ENCODE measurements around the gene MTUS2.

MTUS2 gene

DNA sequence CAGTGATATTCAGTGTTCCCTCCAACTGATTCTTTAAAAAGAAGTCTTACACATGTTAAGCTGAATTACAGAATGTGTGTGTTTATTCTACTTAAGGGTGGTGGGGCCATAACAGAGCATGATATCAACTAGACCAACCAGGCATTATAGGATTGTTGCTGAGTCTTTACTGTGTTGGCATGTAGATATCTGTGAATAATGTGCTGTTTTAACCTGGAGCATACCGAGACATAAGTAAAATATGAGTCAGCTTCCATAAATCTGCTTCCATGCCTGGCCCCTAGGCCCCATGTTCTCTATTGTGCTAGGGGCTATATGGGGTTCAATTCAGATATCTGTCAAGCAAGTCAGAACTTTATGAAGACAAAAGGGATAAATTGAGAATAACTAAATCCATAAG, 295.7 kb downstream of the MTUS2 start:
- no peak for DNase-seq

DNA sequence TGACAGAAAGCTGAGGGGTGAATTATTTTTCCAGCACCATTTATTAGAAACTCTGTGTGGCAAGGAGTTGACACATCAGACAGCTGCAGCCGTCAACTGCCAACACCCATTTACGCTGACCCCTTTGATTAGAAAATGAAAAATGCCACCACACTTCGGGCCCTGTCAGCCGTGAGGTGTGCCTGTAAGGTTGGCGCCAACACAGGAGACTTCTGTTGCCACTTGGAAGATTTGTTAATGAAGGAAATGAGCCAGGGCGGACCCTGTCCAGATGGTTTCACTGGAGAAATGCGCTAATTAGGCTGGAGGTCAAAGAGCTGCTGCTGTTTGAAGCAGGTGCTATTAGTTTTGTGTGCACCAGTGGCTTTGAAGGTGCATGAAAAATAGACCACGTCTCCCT, 297.5 kb downstream of the MTUS2 start:
- no peak for DNase-seq

DNA sequence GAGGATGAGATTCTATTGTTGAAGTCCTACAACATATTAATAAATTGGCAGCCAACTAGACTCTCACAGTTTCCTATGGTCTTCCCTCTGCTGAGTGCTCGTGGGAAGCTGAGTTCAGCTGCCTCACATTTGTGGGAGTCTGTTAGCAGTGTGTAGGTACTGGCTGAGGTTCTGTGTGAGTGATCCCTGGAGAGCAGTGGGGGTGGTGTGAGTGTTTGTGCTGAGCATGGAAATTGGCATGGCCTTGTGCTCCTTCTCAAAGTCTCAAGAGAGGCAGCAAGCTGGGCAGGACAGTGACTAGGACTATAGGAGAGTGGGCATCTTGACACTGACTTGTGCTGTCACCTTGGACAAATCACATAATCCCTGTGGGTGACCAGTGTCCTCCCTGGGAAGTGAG, 298.3 kb downstream of the MTUS2 start:
- no peak for DNase-seq

DNA sequence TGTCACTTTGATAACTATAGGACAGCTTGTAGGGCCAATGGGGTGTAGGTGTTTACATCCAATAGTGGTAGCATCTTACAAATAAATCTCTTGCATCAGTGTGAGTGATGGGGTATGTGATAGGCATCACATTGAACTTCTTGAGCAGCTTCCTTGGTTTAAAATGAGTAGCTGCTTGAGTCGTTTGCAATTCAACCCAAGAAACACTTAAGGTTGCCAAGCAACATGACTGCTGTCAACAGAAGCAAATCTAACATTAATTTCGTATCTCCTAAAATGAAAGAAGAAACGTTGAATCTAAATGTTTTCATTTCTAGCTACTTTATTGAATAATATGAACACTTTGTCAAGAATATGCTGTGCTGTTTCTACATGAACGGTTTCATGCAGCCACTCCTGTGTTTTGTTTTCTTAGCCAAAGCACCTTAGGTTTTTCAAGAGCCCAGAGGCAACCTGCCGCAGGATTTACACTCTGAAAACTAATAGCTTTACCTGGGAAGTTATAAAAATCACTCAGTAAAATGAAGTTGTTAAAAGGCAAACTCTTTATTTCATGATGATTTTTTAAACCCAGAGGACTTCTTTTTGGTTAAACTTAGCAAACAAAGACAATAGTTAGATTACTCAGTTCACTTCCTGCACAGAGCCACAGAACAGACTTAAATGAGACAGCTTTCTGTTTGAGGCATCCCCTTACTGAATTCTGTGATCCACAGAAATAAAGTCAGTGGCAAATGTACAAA, 305.2 kb downstream of the MTUS2 start:
- DNase-seq: no peak

DNA sequence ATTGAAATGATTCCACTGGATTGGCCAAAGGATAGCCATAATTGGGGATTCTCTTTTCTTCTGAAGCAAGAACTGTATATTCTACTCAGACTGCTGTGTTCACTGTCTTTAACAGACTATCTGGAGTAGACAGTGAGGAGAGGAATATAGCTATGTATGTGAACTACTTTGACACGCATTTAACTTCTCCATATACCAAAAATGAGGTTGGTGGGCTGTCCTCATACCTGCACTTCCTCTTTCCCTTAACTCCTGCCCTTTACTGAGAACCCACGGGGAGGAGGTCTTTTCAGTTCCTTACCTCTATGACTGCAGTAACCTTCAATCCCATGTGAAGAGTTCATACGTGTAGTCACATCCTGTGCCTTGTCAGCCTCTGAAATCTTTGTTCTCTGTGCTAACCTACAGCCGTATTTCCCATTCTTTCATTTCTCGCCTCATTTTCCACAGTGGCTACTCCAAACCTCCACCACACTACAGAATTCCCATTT, 305.8 kb downstream of the MTUS2 start:
- no peak for DNase-seq

DNA sequence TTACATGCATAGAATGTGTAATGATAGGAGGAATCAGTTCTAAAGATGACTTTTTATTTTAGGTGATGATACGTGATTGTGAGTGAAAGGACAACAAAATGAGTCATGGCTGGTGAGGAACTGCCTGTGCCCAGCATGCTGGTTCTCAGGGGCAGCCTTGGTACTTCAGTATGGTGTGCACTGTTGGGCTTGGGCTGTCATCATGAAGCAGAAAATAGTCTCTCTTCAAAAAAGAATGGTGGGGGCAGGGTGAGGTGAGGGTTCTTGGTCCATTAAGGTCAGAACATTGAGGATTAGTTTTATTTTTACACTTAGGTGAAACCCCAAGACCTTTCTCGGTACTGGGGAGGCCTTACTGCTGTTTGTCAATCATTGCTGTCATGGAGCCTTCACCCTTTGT, 309.5 kb downstream of the MTUS2 start:
- no peak for DNase-seq

DNA sequence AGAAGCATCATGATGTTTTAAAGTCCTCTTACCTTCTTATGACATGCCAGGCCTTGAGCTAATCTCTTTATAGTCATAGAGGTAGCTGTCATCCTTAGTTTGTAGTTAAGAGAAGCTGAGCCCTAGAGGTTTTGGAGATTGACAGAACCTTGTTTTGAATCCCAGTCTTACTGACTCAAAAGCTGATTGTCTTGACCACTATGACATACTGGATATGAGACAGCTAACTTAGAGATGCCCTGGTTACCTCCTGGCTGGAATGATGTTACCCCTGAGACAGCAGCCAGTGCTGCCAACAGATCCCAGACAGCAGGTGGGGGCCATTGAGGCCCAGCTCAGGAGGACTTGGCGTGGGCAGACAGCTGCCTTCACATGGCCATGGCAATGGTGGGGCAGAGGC, 311.0 kb downstream of the MTUS2 start:
- no peak for DNase-seq

DNA sequence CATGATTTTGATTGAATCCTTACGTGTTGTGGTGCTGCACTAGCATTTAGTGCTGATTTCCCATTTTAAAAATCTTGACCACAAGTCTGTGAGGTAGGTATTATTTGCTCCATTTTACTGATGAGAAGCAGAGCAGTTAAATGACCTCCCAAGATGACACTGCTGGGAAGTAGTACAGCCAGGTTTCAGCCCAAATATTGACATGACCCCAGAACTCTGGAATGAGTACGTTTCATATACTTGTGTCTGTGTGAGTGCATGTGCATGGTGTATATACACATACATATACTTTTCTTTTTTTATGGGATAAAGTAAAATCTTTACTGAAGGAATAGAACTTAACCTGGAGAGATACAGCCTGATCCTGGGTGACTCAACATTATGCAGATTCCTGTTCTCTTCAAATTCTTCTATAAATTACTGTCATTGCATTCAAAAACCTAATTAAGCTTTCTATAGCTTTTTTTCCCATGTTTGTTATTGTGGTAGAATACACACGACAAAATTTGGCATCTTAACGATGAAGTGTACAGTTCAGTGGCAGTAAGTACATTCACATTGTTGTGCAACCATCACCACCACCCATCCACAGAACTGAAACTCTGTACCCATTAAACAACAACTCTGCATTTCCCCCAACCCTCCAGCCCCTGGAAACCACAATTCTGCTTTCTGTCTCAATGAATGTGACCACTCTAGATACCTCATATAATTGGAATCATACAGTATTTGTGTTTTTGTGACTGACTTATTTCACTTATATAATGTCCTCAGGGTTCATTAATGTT, 311.9 kb downstream of the MTUS2 start:
- DNase-seq: no peak

DNA sequence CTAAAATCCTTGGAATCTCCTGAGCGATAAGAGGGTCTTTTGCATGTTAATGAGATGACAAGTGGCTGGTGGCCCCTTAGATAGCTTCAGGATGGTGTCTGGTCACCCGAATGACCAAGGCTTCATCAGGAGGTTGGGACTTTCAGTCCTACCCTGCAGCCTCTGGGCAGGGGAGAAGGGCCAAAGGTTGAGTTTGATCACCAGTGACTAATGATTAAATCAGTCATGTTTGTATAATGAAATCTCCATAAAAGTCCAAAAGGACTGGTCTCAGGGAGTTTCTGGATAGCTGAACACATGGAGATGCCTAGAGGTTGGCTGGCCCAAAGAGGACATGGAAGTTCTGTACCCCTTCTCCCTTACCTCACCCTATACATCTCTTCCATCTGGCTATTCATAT, 316.2 kb downstream of the MTUS2 start:
- DNase-seq: no peak

DNA sequence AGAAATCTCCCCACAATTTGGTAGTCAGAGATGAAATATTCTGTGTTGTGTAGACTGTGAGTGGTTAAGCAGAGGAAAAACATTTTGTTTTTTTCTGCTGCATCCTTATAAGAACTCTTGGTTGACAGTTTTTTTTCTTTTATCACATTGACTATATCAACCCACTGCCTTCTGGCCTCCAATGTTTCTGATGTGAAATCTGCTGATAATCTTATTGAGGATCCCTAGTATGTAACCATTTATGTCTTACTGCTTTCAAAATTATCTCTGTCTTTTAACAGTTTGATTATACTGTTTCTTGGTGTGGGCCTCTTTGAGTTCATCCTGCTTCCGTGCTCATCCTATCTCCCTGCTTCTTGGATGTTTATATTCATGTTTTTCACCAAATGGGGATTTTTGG, 316.9 kb downstream of the MTUS2 start:
- DNase-seq: no peak

DNA sequence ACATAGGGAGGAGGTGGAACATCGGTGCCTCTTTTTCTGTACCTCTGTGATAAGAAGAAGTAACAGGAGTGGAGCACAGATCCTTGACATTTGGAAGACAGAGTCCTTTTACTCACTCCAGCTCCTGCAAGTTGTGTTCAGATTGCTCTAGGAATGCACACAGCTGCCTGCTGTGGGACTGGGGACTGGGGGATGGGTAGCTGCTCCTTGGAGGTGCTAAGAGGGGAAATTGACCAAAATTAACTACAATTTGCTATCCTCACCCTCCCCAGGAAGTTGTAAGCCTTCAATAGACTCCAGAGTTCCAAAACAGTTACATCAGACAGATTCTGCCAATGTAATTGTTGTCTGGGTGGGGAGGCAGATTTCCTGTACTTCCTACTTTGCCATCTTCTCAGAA, 317.9 kb downstream of the MTUS2 start:
- no peak for DNase-seq

DNA sequence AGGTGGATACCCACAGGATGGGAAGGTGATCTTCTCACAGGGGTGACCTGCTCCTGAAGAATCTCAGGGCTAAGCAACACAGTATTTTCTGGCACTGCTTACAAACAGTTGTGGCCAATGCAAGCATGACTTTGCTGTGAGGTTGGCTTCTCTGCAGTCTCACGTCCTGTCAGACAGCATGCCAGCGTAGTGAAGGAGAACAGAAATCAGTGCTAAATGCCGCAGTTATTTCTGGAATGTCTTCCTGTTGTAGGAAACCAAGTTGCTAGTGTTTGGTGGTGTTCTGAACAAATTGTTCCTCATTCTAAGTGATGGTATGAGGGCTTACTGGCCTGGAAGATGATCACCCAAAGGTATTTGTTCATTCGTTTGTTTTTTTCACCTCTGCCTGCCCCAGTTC, 320.1 kb downstream of the MTUS2 start:
- no peak for DNase-seq

DNA sequence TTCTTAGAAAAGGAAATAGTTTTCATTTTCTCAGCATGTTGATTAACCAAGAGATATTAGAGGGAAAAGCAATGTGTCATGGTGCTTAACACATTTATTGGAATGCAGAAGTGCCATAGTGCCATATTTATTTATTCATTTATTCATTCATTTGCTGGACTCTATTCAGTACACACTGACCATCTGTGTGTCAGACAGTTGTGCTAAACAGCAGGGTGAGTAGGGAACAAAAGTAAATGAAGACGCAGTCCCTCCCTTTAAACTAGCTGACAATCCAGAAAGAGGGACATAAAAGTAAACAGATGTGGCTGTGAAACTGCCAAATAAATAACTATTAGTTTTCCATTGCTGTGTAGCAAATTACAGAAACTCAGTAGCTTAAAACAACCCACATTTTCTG, 323.7 kb downstream of the MTUS2 start:
- no peak for DNase-seq

DNA sequence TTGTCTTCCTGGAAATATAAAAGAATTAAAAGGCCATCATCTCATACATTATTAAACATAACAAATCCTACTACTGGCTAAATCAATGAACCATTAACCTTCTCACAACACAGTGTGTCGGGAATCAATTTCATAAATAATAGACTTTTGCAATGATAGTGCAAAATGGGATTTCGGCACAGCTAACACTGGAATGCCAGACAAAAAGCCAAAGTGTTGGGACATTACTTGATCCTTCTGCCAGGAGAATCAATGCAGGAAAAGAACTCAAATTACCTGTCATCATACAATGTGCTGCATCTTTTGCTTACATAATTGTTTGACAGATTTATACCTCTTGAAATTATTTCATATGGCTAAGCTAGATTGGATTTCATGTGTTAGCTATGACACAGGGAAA, 334.3 kb downstream of the MTUS2 start:
- DNase-seq: no peak

DNA sequence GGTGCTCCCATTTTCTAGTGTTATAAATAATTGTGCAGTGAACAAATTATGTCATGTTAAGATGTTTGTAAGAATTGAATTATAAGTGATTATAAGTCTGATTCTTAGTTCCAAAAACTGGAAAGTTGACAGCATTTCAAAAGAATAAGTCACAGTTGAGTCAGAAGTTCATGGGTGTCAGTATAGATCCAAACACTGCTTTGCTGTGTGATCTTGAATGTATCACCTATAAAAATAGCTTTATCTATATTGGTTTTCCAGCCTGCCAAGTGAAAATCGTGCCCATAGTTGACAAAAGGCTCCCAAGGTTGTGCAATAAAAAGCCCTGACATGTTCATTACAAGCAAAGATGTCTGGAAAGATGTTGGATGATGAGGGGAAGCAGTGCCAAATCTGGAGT, 336.0 kb downstream of the MTUS2 start:
- no peak for DNase-seq

DNA sequence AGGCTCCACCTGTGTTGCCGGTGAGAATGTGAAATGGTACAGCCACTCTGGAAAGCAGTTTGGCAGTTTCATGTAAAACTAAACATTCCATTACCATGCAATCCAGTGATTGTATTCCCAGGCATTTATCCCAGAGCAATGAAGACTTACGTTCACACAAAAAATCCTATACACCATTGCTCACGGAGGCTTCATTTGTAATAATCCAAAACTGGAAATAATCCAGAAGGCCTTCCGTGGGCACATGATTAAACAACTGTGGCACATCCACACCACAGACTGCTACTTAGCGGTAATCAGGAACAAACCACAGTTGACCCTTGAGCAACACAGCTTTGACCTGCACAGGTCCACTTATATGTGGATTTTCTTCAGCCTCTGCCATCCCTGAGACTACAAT, 339.7 kb downstream of the MTUS2 start:
- no peak for DNase-seq

DNA sequence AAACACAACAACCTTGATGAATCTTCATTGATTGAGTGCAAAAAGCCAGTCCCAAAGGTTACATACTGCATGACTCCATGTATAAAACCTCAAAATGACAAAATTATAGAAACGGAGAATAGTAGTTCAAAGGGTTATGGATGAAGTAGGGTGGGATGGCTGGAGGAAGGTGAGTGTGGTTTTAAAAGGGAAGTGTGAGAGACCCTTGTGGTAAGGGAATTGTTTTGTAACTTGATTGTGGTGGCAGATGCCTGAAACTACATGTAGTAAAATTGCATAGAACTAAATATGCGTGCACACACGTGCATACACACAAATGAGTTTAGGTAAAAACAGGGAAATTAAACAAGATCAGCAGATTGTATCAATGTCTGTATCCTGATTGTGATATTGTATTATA, 340.7 kb downstream of the MTUS2 start:
- DNase-seq: no peak

DNA sequence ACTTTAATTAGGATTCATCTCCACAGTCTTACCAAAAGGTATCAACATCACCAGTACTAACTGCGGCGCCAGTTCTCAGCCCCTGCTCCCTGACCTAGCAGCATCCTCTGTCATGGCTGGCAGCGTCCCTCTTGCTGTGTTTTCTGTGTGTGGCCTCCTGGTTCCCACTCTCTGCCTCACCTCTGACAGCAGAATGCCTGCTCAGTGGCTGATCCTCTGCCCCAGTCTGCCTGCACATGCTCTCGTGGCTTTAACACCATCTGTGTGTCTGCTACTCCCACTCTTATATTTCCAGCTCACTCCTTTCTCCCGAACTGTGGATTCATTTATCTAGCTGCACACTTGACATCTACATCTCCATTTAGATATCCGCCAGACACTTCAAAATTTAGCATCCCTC, 341.5 kb downstream of the MTUS2 start:
- DNase-seq: no peak

DNA sequence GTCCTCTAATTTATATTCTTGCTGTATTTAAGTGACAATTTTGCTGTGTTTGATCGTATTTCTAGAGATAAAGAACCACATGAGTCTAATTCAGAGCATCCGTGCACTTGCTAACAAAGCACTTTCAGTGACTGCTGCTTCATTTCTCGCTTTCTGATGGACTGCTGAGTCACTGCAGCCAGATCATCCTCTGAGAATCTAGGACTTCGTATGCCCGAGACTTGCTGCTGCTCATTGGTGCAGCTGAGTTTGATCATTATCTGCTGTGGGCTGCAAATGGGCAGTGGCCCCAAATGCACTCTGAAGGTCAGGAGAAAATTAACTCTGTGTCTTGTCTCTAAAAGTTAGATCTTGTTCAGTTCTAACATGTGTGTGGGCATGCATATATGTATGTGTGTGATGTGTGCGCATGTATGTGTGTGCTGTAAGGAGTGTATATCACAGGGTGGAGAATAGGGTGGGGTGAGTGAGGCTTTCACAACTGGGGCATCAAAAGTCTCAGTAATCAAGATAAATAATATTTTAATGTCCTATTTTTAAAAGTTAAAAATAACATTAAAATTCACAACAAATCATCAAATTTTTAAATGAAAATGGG, 342.6 kb downstream of the MTUS2 start:
- no peak for DNase-seq

DNA sequence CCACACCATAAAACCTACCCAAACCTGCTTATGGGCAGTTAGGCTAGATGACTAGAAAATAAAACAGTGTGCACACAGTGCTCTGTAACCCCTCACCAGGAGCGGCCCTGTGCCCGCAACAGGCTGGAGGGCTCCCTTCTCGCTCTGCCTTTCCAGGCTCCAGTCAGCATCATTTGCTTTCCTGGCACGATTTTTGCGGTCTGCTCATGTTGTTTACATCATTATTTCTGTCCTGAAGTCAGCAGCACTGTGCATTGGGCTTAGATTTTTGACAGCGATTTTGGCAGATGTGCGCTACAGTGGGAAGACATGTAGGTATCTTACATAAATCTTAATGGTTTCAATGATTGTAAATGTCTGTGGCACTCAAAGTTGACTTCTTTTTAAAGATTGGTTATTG, 344.0 kb downstream of the MTUS2 start:
- DNase-seq: no peak

DNA sequence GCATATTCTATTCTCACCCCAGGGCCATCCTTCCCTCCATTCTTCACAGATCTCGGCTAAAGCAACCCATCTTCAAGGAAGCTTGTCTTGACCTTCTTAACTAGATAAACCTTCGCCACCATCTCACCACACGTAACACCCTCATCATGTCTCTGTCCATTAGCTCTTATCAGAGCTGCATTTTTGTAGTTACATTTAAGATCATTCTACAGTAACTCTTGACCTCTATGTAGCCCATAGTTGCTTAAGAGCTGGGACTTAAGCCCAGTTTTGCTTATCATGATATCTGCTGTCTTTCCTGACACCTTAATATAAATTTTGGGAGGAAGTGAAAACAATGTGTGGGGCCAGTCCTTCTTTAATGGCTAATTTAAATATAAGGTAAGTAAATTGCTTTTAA, 345.1 kb downstream of the MTUS2 start:
- DNase-seq: no peak

DNA sequence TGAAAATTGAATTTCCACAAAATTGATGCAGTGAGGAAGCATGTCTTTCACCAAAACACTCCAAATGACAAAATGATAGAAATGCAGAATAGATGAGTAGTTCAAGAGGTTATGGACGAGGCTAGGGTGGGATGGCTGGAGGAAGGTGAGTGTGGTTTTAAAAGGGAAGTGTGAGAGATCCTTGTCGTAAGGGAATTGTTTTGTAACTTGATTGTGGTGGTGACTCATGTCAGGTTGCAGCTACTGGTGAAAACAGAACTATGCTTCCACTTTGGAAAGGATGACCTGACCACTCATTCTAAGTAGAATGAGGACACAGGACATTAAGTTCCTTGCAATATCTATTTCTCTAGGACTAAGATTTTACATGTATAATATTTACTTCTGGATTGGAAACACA, 345.7 kb downstream of the MTUS2 start:
- DNase-seq: no peak

DNA sequence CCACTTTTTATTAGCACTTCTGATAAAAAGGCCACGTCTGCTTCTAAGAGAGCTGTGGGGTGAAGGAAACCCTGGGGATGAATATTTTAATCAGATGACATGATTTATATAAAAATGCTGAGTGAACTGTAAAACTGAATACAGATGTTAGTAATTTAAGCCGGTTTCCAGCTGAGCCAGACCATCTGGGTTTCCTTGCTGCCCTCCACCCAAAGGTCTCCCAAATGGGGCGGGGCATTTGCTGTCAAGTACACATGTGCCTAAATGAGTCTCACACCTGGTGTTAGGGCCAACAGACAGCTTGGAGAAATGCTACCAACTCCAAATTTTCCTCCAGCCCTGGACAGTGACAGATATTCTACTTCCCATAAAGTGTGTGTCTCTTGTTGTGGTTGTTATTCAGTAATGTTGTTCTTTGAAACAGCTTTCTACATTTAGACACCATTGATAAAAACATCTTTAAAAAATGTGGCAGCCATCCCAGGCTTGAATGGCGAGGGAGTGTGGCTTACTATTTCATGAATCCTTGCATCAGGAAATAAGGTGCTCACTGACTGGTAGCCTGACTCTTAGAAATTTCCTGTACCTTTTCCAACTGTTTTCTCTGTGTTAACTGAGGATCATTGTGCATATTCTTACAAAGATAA, 350.4 kb downstream of the MTUS2 start:
- DNase-seq: no peak

DNA sequence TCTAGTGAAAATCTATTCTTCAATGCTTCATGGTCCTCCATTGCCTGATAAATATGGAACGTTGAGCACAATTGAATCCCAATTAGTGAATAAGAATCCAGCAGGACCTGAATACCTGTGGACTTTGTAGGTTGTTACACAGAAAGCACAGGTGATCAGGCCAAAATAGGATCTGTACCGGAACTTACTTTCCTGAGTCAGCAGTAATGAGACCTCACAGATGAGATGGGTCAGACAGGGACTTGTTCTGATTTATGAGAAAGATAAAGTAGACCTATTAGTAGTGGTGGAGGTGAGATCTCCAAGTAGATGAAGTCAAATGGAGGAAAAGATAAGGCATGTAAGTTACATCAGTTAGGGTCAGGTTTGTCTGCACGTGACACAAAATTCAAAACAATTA, 351.1 kb downstream of the MTUS2 start:
- DNase-seq: no peak

All from NCI-H146 (cell line).